SK-N-SH (cell line): ENCODE measurements around the gene TTLL12. TPM values are rescaled to one million over a fixed set of nuclear protein-coding genes. Genes with fewer than 3 reads are reported as not detected.

Source experiments
- CTCF ChIA-PET: fragments of 300-600, 350-600 bp; formaldehyde crosslinking; extraction: SDS; loops from one replicate; lab custom pipeline; 2021; lab: Yijun Ruan, JAX
- POLR2A ChIA-PET: fragments of 350-600 bp; sonication (Branson Sonifier 250); formaldehyde crosslinking; extraction: SDS; loops from one replicate; lab custom pipeline; 2020; ENCODE audit warnings: antibody characterized with exemption, inconsistent platforms; lab: Yijun Ruan, JAX
- DNase-seq: peaks from one replicate; pipeline ENCODE4 v3.0.0; 2012
- H2AFZ ChIP-seq: fragments of 200-600 bp; sonication (generic); 2 replicates; pipeline ENCODE4 v1.8.1; 2016; ENCODE audit warnings: antibody characterized with exemption, mild to moderate bottlenecking, low read depth
- H3F3A ChIP-seq: fragments of 200-600 bp; sonication (generic); replicated peaks from 2 replicates; pipeline ENCODE3; 2016; ENCODE audit warnings: antibody characterized with exemption, mild to moderate bottlenecking; ENCODE audit not compliant: insufficient read depth
- H3K27ac ChIP-seq, 2 experiments: fragments of 200-500 bp in 1 of 2; fragments of 200-600 bp in 1 of 2; sonication (Bioruptor generic) in 1 of 2; sonication (generic), shearing (Covaris generic) in 1 of 2; 2 replicates each; pipeline versions ENCODE4 v1.5.1 to v1.6.1; 2014 to 2016; ENCODE audit warnings: low read depth in 2 of 2, inconsistent platforms in 1 of 2, low read length in 1 of 2, mild to moderate bottlenecking in 1 of 2, mixed read lengths in 1 of 2
- H3K27me3 ChIP-seq: fragments of 200-600 bp; sonication (generic), shearing (Covaris generic); 2 replicates; pipeline ENCODE4 v1.6.1; 2016; ENCODE audit warnings: mixed run types; ENCODE audit not compliant: insufficient read depth
- H3K36me3 ChIP-seq, 2 experiments: fragments of 200-500 bp in 1 of 2; fragments of 200-600 bp in 1 of 2; sonication (Bioruptor generic) in 1 of 2; sonication (generic) in 1 of 2; replicated peaks in 1 of 2; 2 replicates each; pipeline versions ENCODE3 to v1.5.1; 2014 to 2016; ENCODE audit warnings: low read length in 1 of 2, mild to moderate bottlenecking in 1 of 2; ENCODE audit not compliant: insufficient read depth in 2 of 2, control insufficient read depth in 1 of 2
- H3K4me1 ChIP-seq, 2 experiments: fragments of 200-500 bp in 1 of 2; fragments of 200-600 bp in 1 of 2; sonication (Bioruptor generic) in 1 of 2; sonication (generic), shearing (Covaris generic) in 1 of 2; 2 replicates each; pipeline versions ENCODE4 v1.5.1 to v1.6.1; 2014 to 2016; ENCODE audit warnings: low read depth in 1 of 2, low read length in 1 of 2, mixed run types in 1 of 2; ENCODE audit not compliant: insufficient read depth in 2 of 2, control insufficient read depth in 1 of 2
- H3K4me2 ChIP-seq: fragments of 200-600 bp; sonication (generic), shearing (Covaris generic); 2 replicates; pipeline ENCODE4 v1.6.1; 2017; ENCODE audit warnings: mixed run types
- H3K4me3 ChIP-seq, 2 experiments: fragments of 200-500 bp in 1 of 2; fragments of 200-600 bp in 1 of 2; sonication (Bioruptor generic) in 1 of 2; sonication (generic), shearing (Covaris generic) in 1 of 2; 2 replicates each; pipeline versions ENCODE4 v1.5.1 to v1.8.1; 2014 to 2016; ENCODE audit warnings: low read depth in 2 of 2, inconsistent platforms in 1 of 2, low read length in 1 of 2, mild to moderate bottlenecking in 1 of 2, mixed read lengths in 1 of 2, moderate library complexity in 1 of 2
- H3K79me2 ChIP-seq: fragments of 200-600 bp; sonication (generic); 2 replicates; pipeline ENCODE4 v1.8.1; 2017; ENCODE audit warnings: mild to moderate bottlenecking; ENCODE audit not compliant: insufficient read depth
- H3K9ac ChIP-seq: fragments of 200-600 bp; sonication (generic); 2 replicates; pipeline ENCODE4 v1.6.1; 2017; ENCODE audit warnings: mixed run types
- H3K9me2 ChIP-seq: fragments of 200-600 bp; sonication (generic); 2 replicates; pipeline ENCODE4 v1.6.1; 2017; ENCODE audit warnings: mixed run types
- H3K9me3 ChIP-seq: fragments of 200-600 bp; sonication (generic); 2 replicates; pipeline ENCODE4 v1.6.1; 2017; ENCODE audit warnings: mixed run types, mild to moderate bottlenecking, moderate library complexity
- H4K20me1 ChIP-seq: fragments of 200-600 bp; sonication (generic); 2 replicates; pipeline ENCODE4 v1.6.1; 2017; ENCODE audit warnings: mild to moderate bottlenecking, mixed run types; ENCODE audit not compliant: insufficient read depth
- CTCF ChIP-seq: fragments of 200-600 bp; sonication (generic); IDR thresholded peaks from 2 replicates; pipeline ENCODE4 v1.6.1; 2017; ENCODE audit warnings: antibody characterized with exemption, mild to moderate bottlenecking, moderate library complexity
- EZH2phosphoT487 ChIP-seq: fragments of 200-600 bp; sonication (generic); IDR thresholded peaks from 2 replicates; pipeline ENCODE4 v1.6.1; 2017; ENCODE audit warnings: low read depth, mixed run types, mild to moderate bottlenecking, antibody characterized with exemption, moderate library complexity, borderline replicate concordance
- FOSL2 ChIP-seq: IDR thresholded peaks from 2 replicates; pipeline ENCODE4 v1.4.0; 2012; ENCODE audit warnings: low read depth, mild to moderate bottlenecking, moderate library complexity, borderline replicate concordance
- FOXJ3 ChIP-seq: sonication (generic); formaldehyde crosslinking; IDR thresholded peaks from 2 replicates; pipeline ENCODE4 v1.5.1; 2020; ENCODE audit warnings: mild to moderate bottlenecking, missing genetic modification reagents
- GATA2 ChIP-seq: sonication (generic); formaldehyde crosslinking; IDR thresholded peaks from 2 replicates; pipeline ENCODE4 v1.5.0; 2020; ENCODE audit warnings: mild to moderate bottlenecking, missing genetic modification reagents
- POLR2AphosphoS5 ChIP-seq: IDR thresholded peaks from 2 replicates; pipeline ENCODE4 v1.6.1; 2012; ENCODE audit warnings: low read depth, low read length
- RCOR1 ChIP-seq: fragments of 150-350 bp; IDR thresholded peaks from 2 replicates; pipeline ENCODE4 v1.6.1; 2017; ENCODE audit warnings: antibody characterized with exemption, low read length
- RFX5 ChIP-seq: IDR thresholded peaks from 2 replicates; pipeline ENCODE4 v1.6.1; 2012; ENCODE audit warnings: mild to moderate bottlenecking, improper control_type of control experiment, low read length
- SIN3A ChIP-seq: IDR thresholded peaks from 2 replicates; pipeline ENCODE4 v1.6.1; 2012; ENCODE audit warnings: low read depth, mild to moderate bottlenecking, low read length, moderate library complexity, borderline replicate concordance
- TAF1 ChIP-seq: IDR thresholded peaks from 2 replicates; pipeline ENCODE4 v1.6.1; 2012; ENCODE audit warnings: low read depth, mild to moderate bottlenecking, low read length, moderate library complexity, borderline replicate concordance
- YY1 ChIP-seq: IDR thresholded peaks from 2 replicates; pipeline ENCODE4 v1.4.0; 2012; ENCODE audit warnings: low read depth, mild to moderate bottlenecking
- ZBTB33 ChIP-seq: IDR thresholded peaks from 2 replicates; pipeline ENCODE4 v1.4.0; 2012; ENCODE audit warnings: low read depth, borderline replicate concordance
- WGBS: methylation state at CpG from one replicate; pipeline ENCODE4 v1.1.6; 2017; ENCODE audit warnings: low lambda C conversion rate; 5-methylcytosine and 5-hydroxymethylcytosine counted together
- polyA plus RNA-seq, 3 experiments: library from polyadenylated mRNA; depleted of rRNA; stranded (reverse); fragments of >200 nt; gene quantifications; 2 replicates each; pipeline ENCODE4 v1.2.3, GENCODE V29; 2012
- TF ChIP-seq, protein P1 (sequence below): IDR thresholded peaks from 2 replicates; pipeline ENCODE4 v1.4.0; 2012; ENCODE audit warnings: low read depth, borderline replicate concordance
- TF ChIP-seq, protein P2 (sequence below): fragments of 150-350 bp; IDR thresholded peaks from 2 replicates; pipeline ENCODE4 v1.6.1; 2016; ENCODE audit warnings: mild to moderate bottlenecking, low read depth, low read length
- TF ChIP-seq, protein P3 (sequence below): IDR thresholded peaks from 2 replicates; pipeline ENCODE4; 2012

The TTLL12 gene
- polyA plus RNA-seq, 1 of the 3 experiments (the other 2 are of a cell fraction), result 11.5 TPM

GRCh38 chr22:43210631-43211515 is 23.9 kb upstream of the TTLL12 start (continued):
- no peak for TF ChIP-seq YY1
- TF ChIP-seq, protein P1, sequence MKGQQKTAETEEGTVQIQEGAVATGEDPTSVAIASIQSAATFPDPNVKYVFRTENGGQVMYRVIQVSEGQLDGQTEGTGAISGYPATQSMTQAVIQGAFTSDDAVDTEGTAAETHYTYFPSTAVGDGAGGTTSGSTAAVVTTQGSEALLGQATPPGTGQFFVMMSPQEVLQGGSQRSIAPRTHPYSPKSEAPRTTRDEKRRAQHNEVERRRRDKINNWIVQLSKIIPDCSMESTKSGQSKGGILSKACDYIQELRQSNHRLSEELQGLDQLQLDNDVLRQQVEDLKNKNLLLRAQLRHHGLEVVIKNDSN, result no peak
- TF ChIP-seq TAF1, result no peak

DNA sequence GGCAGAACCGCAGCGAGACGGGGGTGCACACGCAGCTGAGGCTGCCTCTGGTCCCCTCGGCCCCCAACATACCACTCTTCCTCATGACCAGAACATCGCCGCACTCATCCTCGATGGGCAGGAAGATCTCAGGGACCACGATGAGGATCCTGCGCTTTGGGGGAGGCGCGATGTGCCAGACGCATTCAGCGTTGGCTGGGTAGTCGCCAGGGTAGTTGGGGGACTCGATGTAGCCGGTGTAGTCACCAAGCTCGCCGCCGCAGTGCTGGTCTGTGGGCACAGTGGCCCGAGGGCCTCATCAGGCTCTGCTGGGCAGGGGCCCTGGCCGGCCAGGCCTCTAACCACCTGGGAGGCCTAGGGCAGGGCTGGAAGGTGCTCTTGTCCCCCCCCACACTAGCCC is 23.0 kb upstream of the TTLL12 start:
- no peak overlapping the region for H3K4me2 ChIP-seq
- no peaks in the 10 kb centered on the region for H3K4me1 ChIP-seq
- no peak for DNase-seq
- H2AFZ ChIP-seq, result no peak overlapping the region
- no peaks in the 10 kb centered on the region for H3K9me3 ChIP-seq
- H3K36me3 ChIP-seq, result no peaks in the 10 kb centered on the region
- no peaks in the 10 kb centered on the region for H3F3A ChIP-seq
- H4K20me1 ChIP-seq, result no peaks in the 10 kb centered on the region
- H3K27me3 ChIP-seq, result no peaks in the 10 kb centered on the region
- no peak overlapping the region for H3K4me3 ChIP-seq
- 70% methylated on average over 2 of the region's 22 CpGs for WGBS
- TF ChIP-seq, protein P2, sequence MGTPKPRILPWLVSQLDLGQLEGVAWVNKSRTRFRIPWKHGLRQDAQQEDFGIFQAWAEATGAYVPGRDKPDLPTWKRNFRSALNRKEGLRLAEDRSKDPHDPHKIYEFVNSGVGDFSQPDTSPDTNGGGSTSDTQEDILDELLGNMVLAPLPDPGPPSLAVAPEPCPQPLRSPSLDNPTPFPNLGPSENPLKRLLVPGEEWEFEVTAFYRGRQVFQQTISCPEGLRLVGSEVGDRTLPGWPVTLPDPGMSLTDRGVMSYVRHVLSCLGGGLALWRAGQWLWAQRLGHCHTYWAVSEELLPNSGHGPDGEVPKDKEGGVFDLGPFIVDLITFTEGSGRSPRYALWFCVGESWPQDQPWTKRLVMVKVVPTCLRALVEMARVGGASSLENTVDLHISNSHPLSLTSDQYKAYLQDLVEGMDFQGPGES, result no peak
- TF ChIP-seq EZH2phosphoT487, result no peak
- no peak for TF ChIP-seq RCOR1
- no peak for TF ChIP-seq ZBTB33
- no peak for TF ChIP-seq RFX5
- TF ChIP-seq, protein P3, sequence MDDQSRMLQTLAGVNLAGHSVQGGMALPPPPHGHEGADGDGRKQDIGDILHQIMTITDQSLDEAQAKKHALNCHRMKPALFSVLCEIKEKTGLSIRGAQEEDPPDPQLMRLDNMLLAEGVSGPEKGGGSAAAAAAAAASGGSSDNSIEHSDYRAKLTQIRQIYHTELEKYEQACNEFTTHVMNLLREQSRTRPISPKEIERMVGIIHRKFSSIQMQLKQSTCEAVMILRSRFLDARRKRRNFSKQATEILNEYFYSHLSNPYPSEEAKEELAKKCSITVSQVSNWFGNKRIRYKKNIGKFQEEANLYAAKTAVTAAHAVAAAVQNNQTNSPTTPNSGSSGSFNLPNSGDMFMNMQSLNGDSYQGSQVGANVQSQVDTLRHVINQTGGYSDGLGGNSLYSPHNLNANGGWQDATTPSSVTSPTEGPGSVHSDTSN, result no peak
- no peak for TF ChIP-seq FOSL2
- TF ChIP-seq CTCF, result no peak
- TF ChIP-seq TAF1, result no peak
- TF ChIP-seq YY1, result no peak
- TF ChIP-seq FOXJ3 (CRISPR knock-in tag), result no peak
- TF ChIP-seq SIN3A, result no peak
- TF ChIP-seq POLR2AphosphoS5, result no peak
- no peak for TF ChIP-seq GATA2 (CRISPR knock-in tag)
- ChIA-PET POLR2A (no interaction called here), CTCF (no interaction called here)
- no peak overlapping the region for H3K27ac ChIP-seq
- H3K9me2 ChIP-seq, result no peaks in the 10 kb centered on the region
- no peaks in the 10 kb centered on the region for H3K79me2 ChIP-seq
- no peak overlapping the region for H3K9ac ChIP-seq
